Breast epithelium (tissue), 4 donors: ENCODE data around the gene CLTC. TPM values are rescaled to one million over a fixed set of nuclear protein-coding genes. Genes with fewer than 3 reads are reported as not detected.

Experiments used
- DNase-seq, 2 donors: peaks; one replicate each; pipeline ENCODE4 v3.0.0-alpha.2; 2019; ENCODE audit warnings: low spot score in 2 of 2
- H3K27ac ChIP-seq, 2 donors: fragments of 200-600 bp; sonication (generic) in 1 of 2; one replicate each; pipeline ENCODE4 v1.5.1; 2016 to 2019; ENCODE audit warnings: mild to moderate bottlenecking in 1 of 2
- H3K27me3 ChIP-seq, 2 donors: fragments of 200-600 bp; sonication (generic) in 1 of 2; one replicate each; pipeline versions ENCODE4 v1.5.1 to v1.6.0; 2017 to 2019; ENCODE audit warnings: control low read depth in 1 of 2, mild to moderate bottlenecking in 1 of 2
- H3K36me3 ChIP-seq: fragments of 200-600 bp; one replicate; pipeline ENCODE4 v1.5.1; 2019
- H3K4me1 ChIP-seq, 2 donors: fragments of 200-600 bp; sonication (generic); one replicate each; pipeline ENCODE4 v1.5.1; 2016 to 2019; ENCODE audit warnings: control low read depth in 1 of 2
- H3K4me3 ChIP-seq, 3 donors: fragments of 200-600 bp; sonication (generic); 1 replicate in 2 of 3; 2 replicates in 1 of 3; pipeline ENCODE4 v1.5.1; 2016 to 2019; ENCODE audit warnings: mild to moderate bottlenecking in 3 of 3, moderate library complexity in 2 of 3
- H3K9me3 ChIP-seq, 2 donors: fragments of 200-600 bp; sonication (generic) in 1 of 2; one replicate each; pipeline ENCODE4 v1.5.1; 2016 to 2019; ENCODE audit warnings: control low read depth in 1 of 2
- POLR2A ChIP-seq: fragments of 450-650 bp; IDR thresholded peaks from one replicate; pipeline ENCODE4 v1.6.1; 2016; ENCODE audit warnings: antibody characterized with exemption, mild to moderate bottlenecking, moderate library complexity
- POLR2AphosphoS5 ChIP-seq, 3 donors: sonication (generic); formaldehyde crosslinking; IDR thresholded peaks; one replicate each; pipeline ENCODE4 v1.6.1; 2017; ENCODE audit warnings: antibody characterized with exemption in 3 of 3
- intact Hi-C: fragments of 100-400 bp; cut with DNase I; formaldehyde crosslinking; loops from one replicate; pipeline ENCODE4 v1.15.1; 2023; ENCODE audit warnings: low total_unique reads
- total RNA-seq, 3 donors: library from RNA; depleted of rRNA; stranded (reverse); fragments of >200 nt; gene quantifications; one replicate each; pipeline ENCODE4 v1.1.0, GENCODE V29; 2016
- TF ChIP-seq, protein P1 (sequence below), 3 donors: fragments of 450-650 bp; IDR thresholded peaks; one replicate each; pipeline ENCODE4 v1.5.1; 2016 to 2017; ENCODE audit warnings: antibody characterized with exemption in 3 of 3, mild to moderate bottlenecking in 3 of 3, moderate library complexity in 3 of 3

The CLTC gene
- total RNA-seq, 3 donors from 2014 or later = 199 to 231 (median 213) TPM

DNA sequence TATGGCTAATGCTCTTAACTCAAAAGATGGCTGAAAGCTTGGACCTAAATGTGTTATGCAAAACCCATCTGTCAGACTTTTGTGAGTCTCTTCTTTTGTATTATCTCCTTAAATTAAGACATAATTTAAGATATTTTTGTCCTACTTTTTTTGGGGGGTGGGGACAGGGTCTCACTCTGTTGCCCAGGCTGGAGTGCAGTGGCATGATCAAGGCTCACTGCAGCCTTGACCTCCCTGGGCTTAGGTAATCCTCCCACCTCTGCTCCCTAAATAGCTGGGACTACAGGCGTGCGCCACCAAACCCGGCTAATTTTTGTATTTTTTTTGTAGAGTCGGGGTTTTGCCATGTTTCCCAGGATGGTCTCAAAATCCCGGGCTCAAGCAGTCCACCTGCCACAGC is 7.1 kb downstream of the CLTC start:
- Histone ChIP-seq H3K9me3 (no peaks in the 10 kb centered on the region), H3K27me3 (no peaks in the 10 kb centered on the region), H3K27ac (no peak overlapping the region), H3K4me3 (no peak overlapping the region), H3K36me3 (no peaks in the 10 kb centered on the region), H3K4me1 (peaks cover 0 to 12% of the 10 kb centered on the region in 2 donors)
- intact Hi-C loops = no loop called here
- no peak for TF ChIP-seq POLR2A
- no peak for DNase-seq

DNA sequence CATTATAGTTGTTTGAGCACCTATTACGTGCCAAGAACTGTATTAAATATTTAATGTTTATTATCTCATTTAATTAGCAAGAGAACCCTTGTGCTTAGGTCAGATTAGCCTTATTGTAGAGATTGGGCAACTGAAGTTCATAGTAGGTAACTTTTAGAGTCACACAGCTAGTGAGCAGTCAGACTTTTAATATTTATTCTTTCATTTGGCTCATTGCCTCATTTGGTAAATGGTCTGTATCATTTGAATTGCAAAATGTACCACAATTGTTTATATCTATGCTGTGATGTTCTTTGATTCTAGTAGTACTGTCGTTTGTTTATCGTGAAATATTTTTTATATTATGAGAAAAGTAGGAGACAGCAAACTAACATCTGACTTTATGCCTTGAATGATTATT is 7.6 kb downstream of the CLTC start:
- no peak for DNase-seq
- intact Hi-C loops = no loop called here
- no peaks in the 10 kb centered on the region for H3K27me3 ChIP-seq
- no peaks in the 10 kb centered on the region for H3K9me3 ChIP-seq
- no peak for TF ChIP-seq POLR2AphosphoS5 (IDR thresholded peaks at IDR 0.05)
- H3K4me1 ChIP-seq = peaks cover 0 to 12% of the 10 kb centered on the region in 2 donors
- H3K27ac ChIP-seq = no peak overlapping the region
- H3K4me3 ChIP-seq = no peak overlapping the region
- no peaks in the 10 kb centered on the region for H3K36me3 ChIP-seq

DNA sequence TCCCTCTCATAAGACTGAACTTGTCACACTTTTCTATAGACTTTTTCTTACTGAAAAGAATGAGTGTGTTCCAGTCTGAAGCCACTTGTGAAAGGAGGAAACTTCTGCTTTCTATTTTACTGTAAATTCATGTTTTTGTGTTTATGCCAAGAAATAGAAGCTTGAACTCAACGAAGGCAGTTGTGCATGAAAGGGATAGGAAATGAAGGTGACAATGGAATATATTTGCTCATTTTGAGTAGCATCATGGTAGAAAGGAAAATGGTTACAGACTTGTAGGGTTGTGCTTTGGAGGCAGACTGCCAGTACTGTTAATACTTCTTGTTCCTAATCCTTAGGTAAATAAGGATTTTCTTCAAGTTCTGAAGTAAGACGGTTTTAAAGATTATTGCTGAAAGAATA is 8.1 kb downstream of the CLTC start:
- no peak for TF ChIP-seq POLR2AphosphoS5 (IDR thresholded peaks at IDR 0.05)
- TF ChIP-seq, protein P1, sequence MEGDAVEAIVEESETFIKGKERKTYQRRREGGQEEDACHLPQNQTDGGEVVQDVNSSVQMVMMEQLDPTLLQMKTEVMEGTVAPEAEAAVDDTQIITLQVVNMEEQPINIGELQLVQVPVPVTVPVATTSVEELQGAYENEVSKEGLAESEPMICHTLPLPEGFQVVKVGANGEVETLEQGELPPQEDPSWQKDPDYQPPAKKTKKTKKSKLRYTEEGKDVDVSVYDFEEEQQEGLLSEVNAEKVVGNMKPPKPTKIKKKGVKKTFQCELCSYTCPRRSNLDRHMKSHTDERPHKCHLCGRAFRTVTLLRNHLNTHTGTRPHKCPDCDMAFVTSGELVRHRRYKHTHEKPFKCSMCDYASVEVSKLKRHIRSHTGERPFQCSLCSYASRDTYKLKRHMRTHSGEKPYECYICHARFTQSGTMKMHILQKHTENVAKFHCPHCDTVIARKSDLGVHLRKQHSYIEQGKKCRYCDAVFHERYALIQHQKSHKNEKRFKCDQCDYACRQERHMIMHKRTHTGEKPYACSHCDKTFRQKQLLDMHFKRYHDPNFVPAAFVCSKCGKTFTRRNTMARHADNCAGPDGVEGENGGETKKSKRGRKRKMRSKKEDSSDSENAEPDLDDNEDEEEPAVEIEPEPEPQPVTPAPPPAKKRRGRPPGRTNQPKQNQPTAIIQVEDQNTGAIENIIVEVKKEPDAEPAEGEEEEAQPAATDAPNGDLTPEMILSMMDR (IDR thresholded peaks at IDR 0.05) = no peak
- TF ChIP-seq POLR2A = no peak
- Histone ChIP-seq H3K27ac (no peak overlapping the region), H3K27me3 (no peaks in the 10 kb centered on the region), H3K4me3 (no peak overlapping the region), H3K4me1 (peaks cover 0 to 12% of the 10 kb centered on the region in 2 donors), H3K9me3 (no peaks in the 10 kb centered on the region), H3K36me3 (no peaks in the 10 kb centered on the region)
- intact Hi-C loops = no loop called here
- DNase-seq = no peak

DNA sequence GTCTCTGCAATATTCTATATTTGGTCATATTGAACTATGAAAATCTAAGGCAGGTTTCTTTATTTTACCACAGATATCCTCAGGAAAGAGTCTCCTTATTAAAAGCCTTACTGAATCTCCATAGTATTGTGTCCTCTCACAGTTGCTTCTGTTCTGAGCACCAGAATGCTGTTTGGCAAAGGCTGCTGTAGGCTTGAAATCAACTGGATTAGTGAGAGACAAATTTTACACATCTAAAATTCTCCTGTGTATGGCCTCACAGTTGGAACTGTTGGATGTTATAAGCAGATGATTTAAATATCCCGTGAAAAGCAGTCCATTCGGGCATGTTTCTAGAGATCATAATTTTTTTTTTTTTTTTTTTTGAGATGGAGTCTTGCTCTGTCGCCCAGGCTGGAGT is 9.5 kb downstream of the CLTC start:
- Histone ChIP-seq H3K9me3 (no peaks in the 10 kb centered on the region), H3K4me1 (peaks cover 0 to under 1% of the 10 kb centered on the region in 2 donors), H3K27ac (no peak overlapping the region), H3K27me3 (no peaks in the 10 kb centered on the region), H3K36me3 (no peaks in the 10 kb centered on the region), H3K4me3 (no peak overlapping the region)
- DNase-seq = no peak
- TF ChIP-seq POLR2AphosphoS5 (IDR thresholded peaks at IDR 0.05) (no peak), POLR2A (no peak)
- TF ChIP-seq, protein P1 (IDR thresholded peaks at IDR 0.05) = no peak
- intact Hi-C loops = no loop called here

DNA sequence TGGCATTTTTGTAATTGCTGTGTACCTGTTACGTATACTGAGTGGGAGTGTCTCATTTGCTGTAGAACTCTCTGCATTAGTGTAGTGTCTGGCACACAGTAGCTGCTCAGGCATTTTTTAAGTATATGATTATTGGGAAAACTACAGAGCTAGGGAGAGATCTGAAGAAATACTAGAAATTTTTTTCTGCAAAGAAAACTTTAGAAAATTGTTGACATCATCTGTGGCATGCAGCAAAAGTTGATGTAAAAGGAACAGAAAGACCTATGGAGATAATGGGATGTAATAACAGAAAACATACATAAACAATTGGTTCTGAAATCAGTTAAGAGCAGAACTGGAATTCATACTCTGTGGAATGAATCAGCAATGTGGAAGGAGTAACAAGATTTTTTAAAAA is 11.6 kb downstream of the CLTC start:
- H3K27me3 ChIP-seq = no peaks in the 10 kb centered on the region
- TF ChIP-seq, protein P1 (IDR thresholded peaks at IDR 0.05) = no peak
- TF ChIP-seq POLR2AphosphoS5 (IDR thresholded peaks at IDR 0.05) = no peak
- no peak for TF ChIP-seq POLR2A
- intact Hi-C loops = no loop called here
- no peaks in the 10 kb centered on the region for H3K4me1 ChIP-seq
- no peak overlapping the region for H3K4me3 ChIP-seq
- no peak for DNase-seq
- no peaks in the 10 kb centered on the region for H3K9me3 ChIP-seq
- H3K36me3 ChIP-seq = no peaks in the 10 kb centered on the region
- no peak overlapping the region for H3K27ac ChIP-seq

DNA sequence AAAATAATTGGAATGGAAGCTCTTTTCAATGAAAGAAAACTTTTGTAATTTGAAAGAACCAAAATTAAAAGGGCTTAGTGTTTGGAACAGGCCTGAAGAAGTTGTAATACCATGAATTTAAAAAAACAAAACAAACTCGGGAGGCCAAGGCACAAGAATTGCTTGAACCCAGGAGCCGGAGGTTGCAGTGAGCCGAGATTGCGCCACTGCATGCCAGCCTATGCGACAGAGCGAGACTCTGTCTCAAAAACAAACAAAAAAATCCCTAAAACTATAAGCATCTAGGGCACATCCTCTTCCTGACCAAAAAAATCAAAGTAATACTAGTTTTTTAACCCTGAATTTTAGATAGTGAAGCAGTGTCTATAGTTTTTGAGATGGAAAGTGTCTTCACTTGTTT is 12.7 kb downstream of the CLTC start:
- no peak overlapping the region for H3K27ac ChIP-seq
- intact Hi-C loops = no loop called here

More for the DNA sequence above, 12.7 kb downstream of the CLTC start:
- Histone ChIP-seq H3K36me3 (no peaks in the 10 kb centered on the region), H3K9me3 (no peaks in the 10 kb centered on the region), H3K4me1 (no peaks in the 10 kb centered on the region), H3K4me3 (no peak overlapping the region), H3K27me3 (no peaks in the 10 kb centered on the region)
- TF ChIP-seq POLR2AphosphoS5 (IDR thresholded peaks at IDR 0.05) (no peak), POLR2A (no peak)
- TF ChIP-seq, protein P1 (IDR thresholded peaks at IDR 0.05) = no peak
- DNase-seq = no peak
